Peyer's patch (tissue), 4 donors: ENCODE data around the gene SYNPO2. TPM values are rescaled to one million over a fixed set of nuclear protein-coding genes. Genes with fewer than 3 reads are reported as not detected.
A peak's percentile ranks its signal among the peaks of the same experiment; 100 is the strongest.

Source experiments
- DNase-seq, 3 donors: peaks; one replicate each; pipeline ENCODE4 v3.0.0-alpha.2; 2017 to 2019
- H3K27ac ChIP-seq, 4 donors: fragments of 200-600 bp; sonication (generic); one replicate each; pipeline ENCODE4 v1.5.1; 2016 to 2019
- H3K27me3 ChIP-seq, 2 donors: fragments of 200-600 bp; sonication (generic); one replicate each; pipeline ENCODE4 v1.5.1; 2019
- H3K36me3 ChIP-seq, 3 donors: fragments of 200-600 bp; sonication (generic); one replicate each; pipeline ENCODE4 v1.5.1; 2016 to 2019
- H3K4me1 ChIP-seq, 4 donors: fragments of 200-600 bp; sonication (generic); one replicate each; pipeline ENCODE4 v1.5.1; 2016 to 2019
- H3K4me3 ChIP-seq, 4 donors: fragments of 200-600 bp; sonication (generic); 1 replicate in 3 of 4; 2 replicates in 1 of 4; pipeline ENCODE4 v1.5.1; 2016 to 2019; ENCODE audit warnings: mild to moderate bottlenecking in 1 of 4
- H3K9me3 ChIP-seq, 4 donors: fragments of 200-600 bp; sonication (generic); one replicate each; pipeline ENCODE4 v1.5.1; 2016 to 2019; ENCODE audit warnings: mild to moderate bottlenecking in 1 of 4
- POLR2A ChIP-seq, 2 donors: fragments of 450-650 bp; IDR thresholded peaks; one replicate each; pipeline ENCODE4 v1.5.1; 2017; ENCODE audit warnings: antibody characterized with exemption in 2 of 2, mild to moderate bottlenecking in 2 of 2, moderate library complexity in 2 of 2
- total RNA-seq, 4 donors: library from RNA; depleted of rRNA; stranded (reverse); fragments of >200 nt; gene quantifications; one replicate each; pipeline ENCODE4 v1.1.0, GENCODE V29; 2016
- TF ChIP-seq, protein P1 (sequence below), 6 experiments: fragments of 450-650 bp in 4 of 6; fragments of 200-600 bp in 2 of 6; sonication (generic) in 1 of 6; IDR thresholded peaks; one replicate each; pipeline ENCODE4 v1.5.1; 2017 to 2019; ENCODE audit warnings: antibody characterized with exemption in 6 of 6, mild to moderate bottlenecking in 3 of 6, moderate library complexity in 1 of 6

The SYNPO2 gene
- total RNA-seq, 4 donors from 2014 or later = 24.9 to 77.6 (median 41.1) TPM

DNA sequence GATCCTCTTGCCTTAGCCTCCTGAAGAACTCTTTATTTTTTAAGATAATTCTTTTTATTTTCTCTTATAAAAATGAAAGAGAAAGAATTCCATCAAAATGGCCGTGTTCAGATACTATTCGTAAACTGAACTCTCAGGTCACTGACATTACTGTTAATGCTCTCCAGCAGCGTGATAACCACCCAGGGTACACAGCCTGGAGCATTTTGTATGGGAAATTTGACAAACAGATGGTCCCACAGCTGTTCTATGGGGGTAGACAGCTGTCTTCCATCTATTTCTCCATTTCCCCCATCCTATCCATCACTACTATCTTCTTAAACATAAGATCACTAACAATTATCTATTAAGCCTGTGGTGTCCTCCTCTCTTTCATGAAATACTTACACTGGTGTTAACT, 47.8 kb downstream of the SYNPO2 start:
- TF ChIP-seq POLR2A (IDR thresholded peaks at IDR 0.05) = no peak
- TF ChIP-seq, protein P1, sequence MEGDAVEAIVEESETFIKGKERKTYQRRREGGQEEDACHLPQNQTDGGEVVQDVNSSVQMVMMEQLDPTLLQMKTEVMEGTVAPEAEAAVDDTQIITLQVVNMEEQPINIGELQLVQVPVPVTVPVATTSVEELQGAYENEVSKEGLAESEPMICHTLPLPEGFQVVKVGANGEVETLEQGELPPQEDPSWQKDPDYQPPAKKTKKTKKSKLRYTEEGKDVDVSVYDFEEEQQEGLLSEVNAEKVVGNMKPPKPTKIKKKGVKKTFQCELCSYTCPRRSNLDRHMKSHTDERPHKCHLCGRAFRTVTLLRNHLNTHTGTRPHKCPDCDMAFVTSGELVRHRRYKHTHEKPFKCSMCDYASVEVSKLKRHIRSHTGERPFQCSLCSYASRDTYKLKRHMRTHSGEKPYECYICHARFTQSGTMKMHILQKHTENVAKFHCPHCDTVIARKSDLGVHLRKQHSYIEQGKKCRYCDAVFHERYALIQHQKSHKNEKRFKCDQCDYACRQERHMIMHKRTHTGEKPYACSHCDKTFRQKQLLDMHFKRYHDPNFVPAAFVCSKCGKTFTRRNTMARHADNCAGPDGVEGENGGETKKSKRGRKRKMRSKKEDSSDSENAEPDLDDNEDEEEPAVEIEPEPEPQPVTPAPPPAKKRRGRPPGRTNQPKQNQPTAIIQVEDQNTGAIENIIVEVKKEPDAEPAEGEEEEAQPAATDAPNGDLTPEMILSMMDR (IDR thresholded peaks at IDR 0.05) = no peak
- Histone ChIP-seq H3K27me3 (no peaks in the 10 kb centered on the region), H3K4me3 (no peak overlapping the region), H3K36me3 (no peaks in the 10 kb centered on the region), H3K4me1 (no peaks in the 10 kb centered on the region), H3K27ac (peak overlapping the region in 1 of 4 donors; percentile 33), H3K9me3 (no peaks in the 10 kb centered on the region)
- DNase-seq = no peak

DNA sequence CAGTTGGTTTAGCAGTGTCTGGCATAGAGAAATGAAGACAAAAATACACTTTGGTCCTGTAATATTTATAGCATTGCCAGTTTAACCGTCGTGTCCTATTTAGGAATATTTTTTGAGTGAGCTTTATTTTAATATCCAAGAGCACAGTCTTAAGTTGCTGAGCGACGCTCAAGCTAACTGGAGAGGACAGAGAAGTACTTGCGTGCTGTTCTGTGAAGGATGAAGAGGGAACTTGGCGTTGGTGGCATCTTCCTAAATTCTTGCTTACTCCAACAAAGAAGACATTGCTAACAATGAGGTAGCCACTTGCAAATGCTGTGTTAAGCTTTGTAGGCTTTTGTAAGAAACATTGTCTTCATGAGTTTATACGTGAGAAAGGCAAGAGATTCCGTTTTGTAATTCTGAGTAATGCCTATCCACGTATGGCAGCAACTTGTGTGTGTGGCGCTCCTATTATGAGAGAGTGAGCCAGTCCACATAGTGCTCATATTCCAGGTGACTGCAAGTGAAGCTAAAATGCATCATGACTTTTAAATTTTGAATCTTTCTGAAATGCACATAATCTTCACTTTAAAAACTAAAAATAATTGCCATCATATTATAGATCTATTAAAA, 50.6 kb downstream of the SYNPO2 start:
- no peak for DNase-seq
- peak overlapping the region in 1 of 4 donors; percentile 67 for H3K27ac ChIP-seq
- no peaks in the 10 kb centered on the region for H3K36me3 ChIP-seq
- H3K27me3 ChIP-seq = no peaks in the 10 kb centered on the region
- TF ChIP-seq, protein P1 (IDR thresholded peaks at IDR 0.05) = no peak
- H3K4me3 ChIP-seq = no peak overlapping the region
- H3K4me1 ChIP-seq = no peaks in the 10 kb centered on the region
- no peaks in the 10 kb centered on the region for H3K9me3 ChIP-seq

DNA sequence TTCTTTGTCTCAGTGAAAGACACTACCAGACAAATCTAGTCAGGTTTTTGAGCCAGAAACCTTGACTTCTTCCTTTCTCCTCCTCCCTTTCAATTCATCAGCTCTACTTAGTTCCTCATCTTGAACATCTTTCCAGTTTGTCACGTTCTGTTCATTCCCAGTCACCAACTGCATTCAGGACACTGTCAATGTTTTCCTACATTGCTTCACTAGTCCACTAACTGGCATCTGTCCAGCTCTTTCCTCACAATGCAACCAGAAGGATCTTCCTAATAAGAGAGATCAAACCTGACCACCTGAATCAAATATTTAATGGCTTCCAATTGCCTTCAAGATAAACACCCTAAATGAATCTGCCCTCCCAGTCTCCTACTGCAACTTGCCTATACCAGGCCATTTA, 52.5 kb downstream of the SYNPO2 start:
- Histone ChIP-seq H3K27ac (peak overlapping the region in 3 of 4 donors; percentile 26 to 67 (median 61)), H3K4me1 (no peaks in the 10 kb centered on the region), H3K27me3 (no peaks in the 10 kb centered on the region), H3K4me3 (no peak overlapping the region), H3K9me3 (no peaks in the 10 kb centered on the region), H3K36me3 (no peaks in the 10 kb centered on the region)
- no peak for DNase-seq
- no peak for TF ChIP-seq POLR2A (IDR thresholded peaks at IDR 0.05)
- TF ChIP-seq, protein P1 (IDR thresholded peaks at IDR 0.05) = no peak

DNA sequence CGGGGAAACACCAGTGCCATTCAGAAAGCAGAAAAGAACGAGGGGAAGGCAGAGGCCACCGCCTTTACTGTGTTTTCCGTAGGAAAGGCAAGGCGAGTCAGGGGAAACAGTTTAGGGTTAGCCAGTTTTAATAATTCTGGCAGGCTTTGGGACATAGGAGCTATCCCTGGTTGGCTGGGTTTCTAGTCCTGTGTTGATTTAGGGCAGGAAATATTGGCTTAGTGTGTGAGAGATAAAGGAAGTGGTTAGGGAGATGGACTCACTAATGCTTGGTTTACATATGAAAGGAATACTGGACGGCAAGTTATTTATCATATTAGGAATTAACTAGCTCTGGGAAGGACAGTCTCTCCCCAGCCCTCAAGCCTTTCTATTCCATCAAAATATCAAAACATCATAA, 53.1 kb downstream of the SYNPO2 start:
- H3K4me3 ChIP-seq = no peak overlapping the region
- TF ChIP-seq, protein P1 (IDR thresholded peaks at IDR 0.05) = no peak
- TF ChIP-seq POLR2A (IDR thresholded peaks at IDR 0.05) = no peak
- H3K4me1 ChIP-seq = no peaks in the 10 kb centered on the region
- H3K36me3 ChIP-seq = no peaks in the 10 kb centered on the region
- H3K9me3 ChIP-seq = no peaks in the 10 kb centered on the region
- no peaks in the 10 kb centered on the region for H3K27me3 ChIP-seq
- peak overlapping the region in 3 of 4 donors; percentile 26 to 67 (median 61) for H3K27ac ChIP-seq
- no peak for DNase-seq

DNA sequence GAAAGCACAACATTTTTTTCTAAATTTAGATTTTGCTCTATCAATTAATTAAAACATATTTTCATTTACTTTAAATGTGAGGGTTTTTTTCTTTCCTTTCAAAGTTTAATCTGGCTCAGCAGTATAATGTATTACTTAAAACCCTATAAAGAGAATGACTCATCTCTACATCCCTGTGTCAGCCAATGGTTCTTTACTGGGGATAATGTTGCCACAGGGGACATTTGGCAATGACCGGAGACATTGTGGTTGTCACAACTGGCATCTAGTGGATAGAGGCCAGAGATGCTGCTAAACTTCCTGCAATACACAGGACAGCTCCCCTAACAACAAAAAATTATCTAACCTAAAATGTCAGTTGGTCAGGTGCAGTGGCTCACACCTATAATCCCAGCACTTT, 53.8 kb downstream of the SYNPO2 start:
- Histone ChIP-seq H3K27me3 (no peaks in the 10 kb centered on the region), H3K4me3 (no peak overlapping the region), H3K4me1 (no peaks in the 10 kb centered on the region), H3K36me3 (no peaks in the 10 kb centered on the region), H3K9me3 (no peaks in the 10 kb centered on the region), H3K27ac (peak overlapping the region in 1 of 4 donors; percentile 67)
- DNase-seq = no peak
- no peak for TF ChIP-seq POLR2A (IDR thresholded peaks at IDR 0.05)
- TF ChIP-seq, protein P1 (IDR thresholded peaks at IDR 0.05) = no peak

DNA sequence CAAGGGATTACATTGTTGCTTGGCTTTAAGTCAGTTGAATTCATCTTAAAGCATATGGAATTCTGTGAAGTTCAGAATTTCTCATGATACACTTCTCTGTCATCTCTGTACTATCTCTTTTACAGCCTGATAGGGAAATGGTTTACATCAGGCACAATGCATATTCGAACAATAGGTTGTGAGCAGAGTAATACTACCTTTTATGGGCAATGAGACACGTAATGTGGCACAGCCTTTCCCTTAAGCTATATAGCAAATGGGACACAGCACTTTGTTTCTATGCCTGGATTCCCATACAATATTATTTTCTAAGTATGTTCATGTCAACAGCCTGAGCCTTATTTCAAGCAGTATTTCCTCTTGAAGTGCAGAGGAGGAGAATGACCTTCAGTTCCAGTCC, 58.4 kb downstream of the SYNPO2 start:
- no peak for DNase-seq
- H3K27me3 ChIP-seq = no peaks in the 10 kb centered on the region
- no peaks in the 10 kb centered on the region for H3K36me3 ChIP-seq
- H3K4me3 ChIP-seq = no peak overlapping the region
- TF ChIP-seq, protein P1 (IDR thresholded peaks at IDR 0.05) = no peak
- H3K4me1 ChIP-seq = no peaks in the 10 kb centered on the region
- H3K9me3 ChIP-seq = no peaks in the 10 kb centered on the region
- H3K27ac ChIP-seq = peak overlapping the region in 1 of 4 donors; percentile 36
